Measurements from ENCODE around the gene KCTD5.
A peak's percentile ranks its signal among the peaks of the same experiment; 100 is the strongest.
"Not testable (repeated sequence)": the region's sequence is repeated elsewhere in the genome, so short reads cannot be mapped to it uniquely, and the experiment has no call there.

The KCTD5 gene

GRCh38 chr16:2691491-2692248, 9.3 kb downstream of the KCTD5 start:
- DNase-seq = no peak
- Mint-ChIP-seq H3K4me3 (no peak overlapping the region), H3K9me3 (no peaks in the 10 kb centered on the region), H3K27me3 (ENCODE audit: low read depth, poor library complexity) (no peaks in the 10 kb centered on the region), H3K27ac (peak overlapping the region; percentile 54), H3K4me1 (peaks cover 31% of the 10 kb centered on the region), H3K36me3 (ENCODE audit: low read depth) (no peaks in the 10 kb centered on the region)
- TF ChIP-seq CTCF (IDR thresholded peaks at IDR 0.05) = no peak

GRCh38 chr16:2692251-2692947, 10.1 kb downstream of the KCTD5 start:
- Mint-ChIP-seq H3K27me3 (ENCODE audit: low read depth, poor library complexity) (no peaks in the 10 kb centered on the region), H3K9me3 (no peaks in the 10 kb centered on the region), H3K36me3 (ENCODE audit: low read depth) (peaks cover 4% of the 10 kb centered on the region), H3K4me1 (peaks cover 26% of the 10 kb centered on the region), H3K4me3 (no peak overlapping the region), H3K27ac (peak overlapping the region; percentile 66)
- TF ChIP-seq CTCF (IDR thresholded peaks at IDR 0.05) = no peak
- DNase-seq = no peak

- Mint-ChIP-seq H3K27ac (peak overlapping the region; percentile 94), H3K9me3 (no peaks in the 10 kb centered on the region), H3K4me1 (peaks cover 22% of the 10 kb centered on the region), H3K36me3 (ENCODE audit: low read depth) (peaks cover 10% of the 10 kb centered on the region), H3K4me3 (peak overlapping the region; percentile 52), H3K27me3 (ENCODE audit: low read depth, poor library complexity) (no peaks in the 10 kb centered on the region)
- TF ChIP-seq CTCF (IDR thresholded peaks at IDR 0.05) = no peak
- peak; percentile 31 for DNase-seq
Measured at GRCh38 chr16:2692948-2693651, 10.8 kb downstream of the KCTD5 start.

- not testable (repeated sequence) for H3K4me3 Mint-ChIP-seq; DNase-seq; H3K27me3 Mint-ChIP-seq (ENCODE audit: low read depth, poor library complexity); H3K9me3 Mint-ChIP-seq
- peaks cover 14% of the 10 kb centered on the region for H3K4me1 Mint-ChIP-seq
- peaks cover 11% of the 10 kb centered on the region for H3K36me3 Mint-ChIP-seq (ENCODE audit: low read depth)
- peak overlapping the region; percentile 72 for H3K27ac Mint-ChIP-seq
Measured at GRCh38 chr16:2696601-2697250, 14.4 kb downstream of the KCTD5 start.

GRCh38 chr16:2697401-2697948, 15.2 kb downstream of the KCTD5 start:
- no peak for TF ChIP-seq CTCF (IDR thresholded peaks at IDR 0.05)
- Mint-ChIP-seq H3K4me1 (peaks cover 9% of the 10 kb centered on the region), H3K36me3 (ENCODE audit: low read depth) (peaks cover 11% of the 10 kb centered on the region), H3K27ac (no peak overlapping the region), H3K27me3 (ENCODE audit: low read depth, poor library complexity) (no peaks in the 10 kb centered on the region), H3K9me3 (no peaks in the 10 kb centered on the region), H3K4me3 (no peak overlapping the region)
- DNase-seq = no peak

Measured in nephron progenitor cell (in vitro differentiated cells).